Activated CD8-positive, alpha-beta memory T cell treated with anti-CD3 and anti-CD28 coated beads, Interleukin-2, amount 50 U/mL, for 1 hour (primary cell): Measurements from ENCODE around the gene TM4SF18.
"Not testable (repeated sequence)": the region's sequence is repeated elsewhere in the genome, so short reads cannot be mapped to it uniquely, and the experiment has no call there.

Experiments used
- DNase-seq: peaks from one replicate; pipeline ENCODE4 v3.0.0-alpha.2; 2020; ENCODE audit errors: extremely low read depth

Gene TM4SF18

GRCh38 chr3:149368674-149369497 lies 35.5 kb upstream of the TM4SF18 start:
- DNase-seq = no peak

DNA sequence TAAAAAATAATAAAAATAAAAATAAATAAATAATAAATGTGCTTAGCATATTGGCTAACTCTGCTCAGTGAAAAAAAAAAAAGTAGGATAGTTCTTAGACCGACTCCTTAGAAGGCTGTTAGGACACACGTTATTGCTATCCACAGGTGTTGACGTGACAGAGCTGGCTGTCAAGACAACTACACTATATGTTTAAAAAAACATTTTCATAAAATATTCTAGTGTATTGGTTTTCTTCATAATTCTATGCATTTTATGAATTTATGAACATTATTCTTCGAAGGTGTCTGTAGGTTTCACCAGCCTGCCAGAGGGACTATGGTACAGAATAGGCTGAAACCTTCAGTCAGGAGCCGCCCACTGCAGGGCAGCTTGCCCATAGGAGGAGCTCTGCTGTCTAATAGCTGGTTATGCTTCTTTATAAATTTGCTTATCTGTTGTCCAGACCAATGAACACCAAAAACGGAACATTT lies 34.8 kb upstream of the TM4SF18 start:
- DNase-seq = no peak

DNA sequence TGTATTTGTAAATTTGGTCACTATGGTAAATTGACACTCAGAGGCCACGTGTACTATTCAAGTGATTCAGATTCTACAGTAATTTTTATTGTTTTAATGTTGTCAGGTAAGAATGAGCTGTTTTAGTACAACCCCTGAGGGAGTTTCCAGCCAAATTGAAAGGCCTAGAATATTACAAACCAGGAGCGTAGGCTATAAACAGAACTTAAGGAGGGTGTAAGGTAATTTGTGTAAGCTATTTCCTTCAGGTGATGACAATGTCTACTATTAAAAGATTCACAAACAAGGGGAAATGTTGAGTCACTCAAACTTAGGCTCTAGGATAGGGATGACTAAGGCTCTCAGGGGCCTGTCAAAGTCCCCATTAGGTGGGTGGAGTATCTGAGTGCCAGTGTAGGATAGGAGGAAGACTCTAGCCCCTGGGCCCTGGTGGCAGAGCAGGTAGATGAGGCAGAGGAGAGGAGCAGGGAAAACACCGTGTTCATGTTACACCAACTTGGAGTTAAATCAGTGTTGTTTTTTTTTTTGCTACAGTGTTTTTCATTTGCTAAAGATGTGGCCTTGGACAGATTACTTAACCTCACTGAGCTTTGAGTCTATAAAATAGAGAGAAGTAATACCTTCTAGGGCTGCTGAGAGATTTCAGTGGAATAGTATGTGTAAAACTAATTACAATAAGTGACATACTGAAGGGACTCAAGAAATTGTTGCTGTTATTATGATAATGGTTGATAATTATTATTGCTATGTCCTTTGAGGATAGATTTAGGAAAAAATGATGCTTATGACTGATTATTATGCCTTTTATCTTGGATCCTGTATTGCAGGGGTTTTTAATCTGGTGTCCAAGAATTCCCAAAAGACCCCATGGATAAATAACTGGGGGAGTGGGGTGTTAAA lies 33.8 kb upstream of the TM4SF18 start:
- no peak for DNase-seq

GRCh38 chr3:149366031-149366430 lies 32.6 kb upstream of the TM4SF18 start:
- no peak for DNase-seq

- DNase-seq = no peak
Observed at GRCh38 chr3:149364624-149365023, 31.2 kb upstream of the TM4SF18 start.

DNA sequence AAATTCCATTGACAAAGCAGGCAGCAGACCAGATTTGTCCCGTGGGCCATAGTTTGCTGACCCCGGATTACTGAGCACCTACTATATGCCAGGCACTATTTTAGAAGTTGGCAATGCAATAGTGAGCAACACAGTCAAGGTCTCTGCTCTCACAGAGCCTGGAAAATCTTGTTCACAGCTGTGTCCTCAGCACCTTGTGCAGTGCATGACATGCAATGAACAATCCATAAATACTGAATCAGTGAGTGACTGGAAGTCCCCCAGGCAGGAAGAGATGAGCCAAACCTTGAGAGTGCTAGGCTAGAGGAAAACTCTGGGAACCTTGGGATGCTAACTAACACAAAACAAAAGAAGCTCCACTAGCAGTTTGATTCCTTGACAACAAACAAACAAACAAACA lies 29.6 kb upstream of the TM4SF18 start:
- no peak for DNase-seq

- no peak for DNase-seq
Observed at GRCh38 chr3:149362366-149362765, 28.9 kb upstream of the TM4SF18 start.

- no peak for DNase-seq
Observed at GRCh38 chr3:149356630-149357029, 23.2 kb upstream of the TM4SF18 start.

DNA sequence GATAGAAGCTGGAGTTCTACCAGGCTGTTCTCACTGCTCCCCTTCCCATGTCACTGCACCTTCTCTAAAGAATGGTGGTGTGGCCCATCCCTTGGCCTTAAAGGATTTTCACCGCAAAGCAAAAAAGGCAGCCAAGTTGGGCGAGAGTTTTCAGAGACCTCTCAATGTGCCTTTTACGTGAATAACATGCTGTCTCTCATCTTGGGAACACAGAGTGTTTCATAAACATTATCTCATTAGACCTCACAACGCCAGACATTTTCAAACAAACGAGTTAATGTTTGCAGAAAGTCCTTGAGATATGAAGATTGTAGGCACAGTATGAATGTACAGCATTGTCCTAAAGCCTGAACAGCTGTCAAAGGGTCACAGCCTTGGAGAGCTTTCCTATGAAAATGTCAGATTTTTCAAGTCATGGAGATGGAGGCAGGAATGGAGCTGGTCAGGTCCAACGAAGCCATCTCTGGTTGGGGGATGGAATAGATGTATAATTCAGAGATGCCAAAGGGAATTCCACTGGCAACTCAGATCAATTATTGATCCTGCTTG lies 22.7 kb upstream of the TM4SF18 start:
- no peak for DNase-seq

DNA sequence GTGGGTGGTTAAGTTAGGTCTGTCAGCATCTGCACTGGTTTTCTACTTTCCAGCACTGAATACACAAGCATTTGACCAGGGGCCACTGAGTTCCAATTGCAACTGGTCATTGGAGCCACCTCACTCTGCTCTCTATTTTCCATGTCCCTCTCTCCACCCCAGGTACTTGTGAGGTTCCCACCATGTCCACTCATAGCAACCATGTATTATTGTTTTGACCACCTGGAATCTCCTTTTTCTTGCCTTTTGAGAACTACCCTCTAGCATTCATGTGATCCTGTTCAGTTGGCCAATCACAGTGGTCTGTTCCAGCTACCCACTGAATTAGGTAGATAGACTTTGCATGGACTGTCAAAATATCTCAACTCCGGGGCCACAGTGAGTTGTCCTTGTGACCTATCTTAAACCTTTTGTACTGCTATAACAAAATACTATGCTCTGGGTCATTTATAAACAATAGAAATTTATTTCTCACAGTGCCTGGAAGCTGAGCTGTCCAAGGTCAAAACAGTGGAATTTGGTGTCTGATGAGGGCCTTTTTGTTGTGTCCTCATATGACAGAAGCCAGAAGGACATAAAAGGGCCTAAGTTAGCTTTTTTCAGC lies 20.2 kb upstream of the TM4SF18 start:
- no peak for DNase-seq

- no peak for DNase-seq
Observed at GRCh38 chr3:149352556-149352955, 19.1 kb upstream of the TM4SF18 start.

GRCh38 chr3:149343951-149344350 lies 10.5 kb upstream of the TM4SF18 start:
- DNase-seq = no peak

- DNase-seq = no peak
Observed at GRCh38 chr3:149342413-149343380, 9.3 kb upstream of the TM4SF18 start.

DNA sequence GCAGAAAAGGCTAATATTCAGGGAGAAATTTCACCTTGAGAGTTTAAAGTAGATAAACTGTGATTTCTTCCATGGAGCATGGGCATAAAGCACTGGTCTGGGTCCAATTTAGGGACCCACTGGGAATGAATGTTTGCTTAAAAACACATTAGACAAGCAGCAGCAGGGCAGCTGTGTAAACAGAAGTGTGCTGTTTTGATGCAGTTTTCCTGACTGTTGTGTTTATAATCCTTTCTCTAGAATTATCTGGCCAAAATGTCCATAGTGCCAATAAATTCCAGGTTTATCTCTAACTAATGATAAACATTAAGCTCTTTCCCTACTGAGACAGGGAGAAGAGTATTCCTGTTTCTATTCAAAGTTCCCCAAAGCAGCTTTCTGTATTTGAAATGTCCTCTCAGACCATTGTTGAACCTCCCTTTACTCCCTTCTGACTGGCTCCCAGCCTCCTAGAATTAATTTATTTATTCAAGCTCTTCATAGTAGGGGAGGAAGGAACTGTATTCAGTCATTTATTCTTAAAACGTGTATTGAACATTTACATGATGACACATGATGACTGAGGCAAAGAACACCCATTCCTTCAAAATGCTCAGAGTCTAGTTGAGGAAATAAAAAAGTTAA lies 7.0 kb upstream of the TM4SF18 start:
- DNase-seq = no peak

DNA sequence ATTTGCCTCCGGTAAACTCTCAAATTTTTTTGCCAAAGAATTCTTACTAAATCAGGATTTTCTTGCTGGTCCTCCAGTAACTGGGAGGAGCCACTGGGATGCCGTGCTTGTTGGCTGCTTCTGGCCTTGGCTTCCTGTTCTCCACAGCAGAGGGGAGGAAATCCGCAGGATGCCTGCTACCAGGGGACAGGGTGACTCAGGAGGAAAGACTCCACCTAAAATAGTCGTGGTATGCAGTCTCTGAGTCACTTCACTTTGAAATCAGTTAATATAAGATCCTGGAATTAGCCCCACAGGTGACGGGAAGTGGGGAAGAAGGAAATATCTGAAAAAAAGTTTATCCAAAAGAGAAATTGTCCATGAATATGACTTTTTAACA lies 6.5 kb upstream of the TM4SF18 start:
- no peak for DNase-seq

- not testable (repeated sequence) for DNase-seq
Observed at GRCh38 chr3:149337486-149337885, 4.0 kb upstream of the TM4SF18 start.

DNA sequence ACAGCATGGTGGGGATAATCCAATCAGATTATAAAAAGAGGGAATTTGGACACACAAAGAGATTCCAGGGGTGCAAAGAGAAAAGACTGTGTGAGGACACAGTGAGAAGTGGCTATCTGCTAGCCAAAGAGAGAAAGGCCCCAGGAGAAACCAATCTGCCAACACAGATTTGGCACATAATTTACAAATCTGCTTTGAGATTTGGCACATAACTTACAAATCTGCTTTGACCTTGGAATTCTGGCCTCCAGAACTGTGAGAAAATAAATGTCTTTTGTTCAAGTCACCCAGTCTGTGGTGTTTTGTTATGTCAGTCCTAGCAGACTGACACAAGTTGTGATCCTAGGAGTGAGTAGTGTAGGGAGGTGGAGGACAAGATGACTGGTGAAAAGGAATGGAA lies 3.5 kb upstream of the TM4SF18 start:
- DNase-seq = no peak

- no peak for DNase-seq
Observed at GRCh38 chr3:149332771-149333170, 665 bp downstream of the TM4SF18 start.

- no peak for DNase-seq
Observed at GRCh38 chr3:149332227-149332765, 1.1 kb downstream of the TM4SF18 start.

DNA sequence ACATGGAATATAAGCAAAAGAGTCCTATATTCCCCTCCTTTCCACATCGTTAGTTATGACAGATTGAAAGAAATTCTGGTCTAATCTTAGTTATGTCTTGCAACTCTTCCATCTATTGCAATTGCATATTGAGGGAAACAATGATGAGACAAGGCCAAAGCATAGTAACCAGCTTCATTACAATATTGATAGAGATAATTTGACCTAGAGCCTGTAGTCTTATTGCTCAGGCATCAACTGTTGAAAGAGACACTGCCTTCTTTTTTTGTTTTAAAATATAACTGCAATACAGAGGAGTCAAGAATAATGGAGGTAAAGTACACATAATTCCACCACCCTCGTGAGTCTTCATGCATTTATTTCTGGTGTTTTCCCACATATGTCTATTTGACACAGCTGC lies 2.0 kb downstream of the TM4SF18 start:
- DNase-seq = no peak
